IMR-90 (cell line): ENCODE results near the gene TCF4. TPM values are rescaled to one million over a fixed set of nuclear protein-coding genes. Genes with fewer than 3 reads are reported as not detected.

Experiments used
- ATAC-seq: fragments of 200-7000 bp; cut with Tn5 transposase; 2 replicates; pipeline ENCODE4 v1.9.1; 2020; ENCODE audit warnings: low read depth, mild to moderate bottlenecking, moderate library complexity
- BruUV-seq: library from RNA; stranded (reverse); fragments of 400-500 nt; replicated peaks from 2 replicates; lab custom pipeline; 2021; lab: Mats Ljungman, UMichigan
- CTCF ChIA-PET: fragments of 300-600 bp; formaldehyde crosslinking; extraction: SDS; loops from one replicate; lab custom pipeline; 2021; ENCODE audit warnings: antibody characterized with exemption; lab: Yijun Ruan, JAX
- POLR2A ChIA-PET: fragments of 300-600 bp; sonication (Branson Sonifier 250); formaldehyde crosslinking; loops from one replicate; lab custom pipeline; 2022; ENCODE audit warnings: antibody characterized with exemption; ENCODE audit not compliant: unreplicated experiment; lab: Charles Lee
- DNase-seq: peaks from one replicate; pipeline ENCODE4 v3.0.0; 2013
- H2AFZ ChIP-seq: replicated peaks from 2 replicates; pipeline ENCODE3; 2013; ENCODE audit warnings: low read length, mild to moderate bottlenecking; ENCODE audit not compliant: poor library complexity
- H2AK5ac ChIP-seq: 2 replicates; pipeline ENCODE4 v1.6.1; 2013; ENCODE audit warnings: low read depth, low read length, inconsistent platforms
- H2AK9ac ChIP-seq: replicated peaks from 2 replicates; pipeline ENCODE3; 2013; ENCODE audit warnings: mild to moderate bottlenecking, low read depth, low read length, moderate library complexity; ENCODE audit not compliant: poor library complexity
- H2BK120ac ChIP-seq: 2 replicates; pipeline ENCODE4 v1.6.1; 2013; ENCODE audit warnings: low read depth, low read length, inconsistent platforms
- H2BK15ac ChIP-seq: 3 replicates; pipeline ENCODE4 v1.6.1; 2013; ENCODE audit warnings: low read depth, low read length, inconsistent platforms
- H2BK20ac ChIP-seq: 2 replicates; pipeline ENCODE4 v1.6.1; 2013; ENCODE audit warnings: low read depth, mild to moderate bottlenecking, inconsistent platforms, low read length, moderate library complexity
- H2BK5ac ChIP-seq: 2 replicates; pipeline ENCODE4 v1.6.1; 2013; ENCODE audit warnings: mild to moderate bottlenecking, low read depth, low read length, inconsistent platforms; ENCODE audit not compliant: poor library complexity, severe bottlenecking
- H3K14ac ChIP-seq: replicated peaks from 2 replicates; pipeline ENCODE4 v1.6.1; 2013; ENCODE audit warnings: low read depth, low read length, inconsistent platforms
- H3K18ac ChIP-seq: 2 replicates; pipeline ENCODE4 v1.6.1; 2013; ENCODE audit warnings: low read depth, low read length, control low read depth
- H3K23ac ChIP-seq: 2 replicates; pipeline ENCODE4 v1.6.1; 2013; ENCODE audit warnings: low read depth, low read length, inconsistent platforms
- H3K27ac ChIP-seq: 2 replicates; pipeline ENCODE4 v1.5.1; 2013; ENCODE audit warnings: mild to moderate bottlenecking, control low read depth, low read length; ENCODE audit not compliant: insufficient read depth
- H3K27me3 ChIP-seq: 2 replicates; pipeline ENCODE4 v1.6.1; 2013; ENCODE audit warnings: low read length; ENCODE audit not compliant: control insufficient read depth, insufficient read depth
- H3K36me3 ChIP-seq: 2 replicates; pipeline ENCODE4 v1.6.1; 2013; ENCODE audit warnings: low read length, mixed read lengths; ENCODE audit not compliant: control insufficient read depth, insufficient read depth
- H3K4ac ChIP-seq: 2 replicates; pipeline ENCODE4 v1.6.1; 2013; ENCODE audit warnings: low read depth, low read length, inconsistent platforms
- H3K4me1 ChIP-seq: 2 replicates; pipeline ENCODE4 v1.6.1; 2013; ENCODE audit warnings: low read length, mixed read lengths; ENCODE audit not compliant: control insufficient read depth, insufficient read depth
- H3K4me2 ChIP-seq: 2 replicates; pipeline ENCODE4 v1.6.1; 2013; ENCODE audit warnings: low read depth, mild to moderate bottlenecking, control low read depth, low read length, moderate library complexity
- H3K4me3 ChIP-seq: 2 replicates; pipeline ENCODE4 v1.5.1; 2013; ENCODE audit warnings: low read depth, mild to moderate bottlenecking, control low read depth, low read length, moderate library complexity; ENCODE audit not compliant: insufficient read depth
- H3K56ac ChIP-seq: 2 replicates; pipeline ENCODE4 v1.6.1; 2013; ENCODE audit warnings: low read length, inconsistent platforms; ENCODE audit not compliant: insufficient read depth; ENCODE audit errors: extremely low read depth
- H3K79me1 ChIP-seq, 2 experiments: 2 replicates each; pipeline ENCODE4 v1.6.1; 2013; ENCODE audit warnings: low read length in 2 of 2, inconsistent platforms in 1 of 2, low read depth in 1 of 2
- H3K9ac ChIP-seq: 2 replicates; pipeline ENCODE4 v1.6.1; 2013; ENCODE audit warnings: low read depth, low read length, control low read depth
- H3K9me1 ChIP-seq: 2 replicates; pipeline ENCODE4 v1.6.1; 2013; ENCODE audit warnings: low read length, inconsistent platforms; ENCODE audit not compliant: insufficient read depth
- H3K9me3 ChIP-seq: 2 replicates; pipeline ENCODE4 v1.6.1; 2013; ENCODE audit warnings: low read length; ENCODE audit not compliant: control insufficient read depth, insufficient read depth
- H4K20me1 ChIP-seq: 2 replicates; pipeline ENCODE4 v1.6.1; 2013; ENCODE audit warnings: low read length, inconsistent platforms; ENCODE audit not compliant: insufficient read depth
- H4K5ac ChIP-seq: 2 replicates; pipeline ENCODE4 v1.6.1; 2013; ENCODE audit warnings: mild to moderate bottlenecking, low read depth, low read length, control low read depth
- H4K8ac ChIP-seq, 2 experiments: 2 replicates each; pipeline ENCODE4 v1.6.1; 2013; ENCODE audit warnings: low read depth in 2 of 2, low read length in 2 of 2, control low read depth in 1 of 2, inconsistent platforms in 1 of 2
- H4K91ac ChIP-seq: 2 replicates; pipeline ENCODE4 v1.6.1; 2013; ENCODE audit warnings: low read depth, low read length, inconsistent platforms; ENCODE audit not compliant: insufficient read depth
- CEBPB ChIP-seq: IDR thresholded peaks from 2 replicates; pipeline ENCODE4 v1.6.1; 2012; ENCODE audit warnings: low read depth, low read length, improper control_type of control experiment
- CHD1 ChIP-seq: IDR thresholded peaks from 2 replicates; pipeline ENCODE4 v1.6.1; 2012; ENCODE audit warnings: low read depth, low read length, improper control_type of control experiment
- FOS ChIP-seq: fragments of 150-350 bp; IDR thresholded peaks from 2 replicates; pipeline ENCODE4 v1.6.1; 2016; ENCODE audit warnings: low read depth, low read length
- MAFK ChIP-seq: IDR thresholded peaks from 2 replicates; pipeline ENCODE4 v1.6.1; 2012; ENCODE audit warnings: low read depth, low read length, improper control_type of control experiment
- MAZ ChIP-seq: IDR thresholded peaks from 2 replicates; pipeline ENCODE4 v1.6.1; 2012; ENCODE audit warnings: low read depth, mild to moderate bottlenecking, low read length, improper control_type of control experiment, moderate library complexity, borderline replicate concordance
- MXI1 ChIP-seq: IDR thresholded peaks from 2 replicates; pipeline ENCODE4 v1.6.1; 2012; ENCODE audit warnings: low read depth, mild to moderate bottlenecking, low read length, moderate library complexity, borderline replicate concordance
- NFE2L2 ChIP-seq: fragments of 150-350 bp; IDR thresholded peaks from 2 replicates; pipeline ENCODE4 v1.6.1; 2016; ENCODE audit warnings: low read depth, mild to moderate bottlenecking, low read length
- POLR2A ChIP-seq: IDR thresholded peaks from 2 replicates; pipeline ENCODE4 v1.6.1; 2012; ENCODE audit warnings: mild to moderate bottlenecking, low read depth, low read length
- RAD21 ChIP-seq: IDR thresholded peaks from 2 replicates; pipeline ENCODE4 v1.6.1; 2012; ENCODE audit warnings: low read length, improper control_type of control experiment
- RCOR1 ChIP-seq: IDR thresholded peaks from 2 replicates; pipeline ENCODE4 v1.6.1; 2012; ENCODE audit warnings: mild to moderate bottlenecking, low read length, improper control_type of control experiment; ENCODE audit not compliant: insufficient replicate concordance
- RFX5 ChIP-seq: IDR thresholded peaks from 2 replicates; pipeline ENCODE4 v1.8.0; 2012; ENCODE audit warnings: low read depth, mild to moderate bottlenecking, low read length, moderate library complexity
- USF2 ChIP-seq: fragments of 150-350 bp; IDR thresholded peaks from 2 replicates; pipeline ENCODE4 v1.6.1; 2017; ENCODE audit warnings: mild to moderate bottlenecking, antibody characterized with exemption, low read length, low read depth
- WGBS, 2 experiments: methylation state at CpG; one replicate each; pipeline versions ENCODE4 v1.1.5 to v1.1.7; 2013; ENCODE audit warnings: missing lambda C conversion rate in 2 of 2; ENCODE audit not compliant: insufficient read length in 1 of 2; ENCODE audit errors: extremely low coverage in 2 of 2; 5-methylcytosine and 5-hydroxymethylcytosine counted together
- dilution Hi-C: fragments of 300-500 bp; cut with HindIII; formaldehyde crosslinking; loops from one replicate; pipeline ENCODE4 v1.14.3; 2018; ENCODE audit warnings: low sequenced_read_pairs; ENCODE audit not compliant: unreplicated experiment
- in situ Hi-C: fragments of 300-500 bp; cut with MboI; formaldehyde crosslinking; loops from 3 replicates; pipeline ENCODE4 v1.14.3; 2019; ENCODE audit warnings: low sequenced_read_pairs, inconsistent platforms, mixed read lengths
- intact Hi-C: fragments of 100-400 bp; cut with micrococcal nuclease; formaldehyde crosslinking; loops from 2 replicates; pipeline ENCODE4 v1.10.0; 2022
- polyA plus RNA-seq, 3 experiments: library from polyadenylated mRNA; depleted of rRNA; stranded (reverse); fragments of >200 nt; gene quantifications; 2 replicates each; pipeline ENCODE4 v1.2.3, GENCODE V29; 2012; ENCODE audit warnings: low replicate concordance in 1 of 3
- total RNA-seq: library from RNA; depleted of rRNA; stranded (reverse); fragments of >200 nt; gene quantifications from 2 replicates; pipeline ENCODE4 v1.2.3, GENCODE V29; 2012
- TF ChIP-seq, protein P1 (sequence below): fragments of 150-350 bp; IDR thresholded peaks from 2 replicates; pipeline ENCODE4 v1.6.1; 2016; ENCODE audit warnings: low read depth, mild to moderate bottlenecking, low read length, moderate library complexity, borderline replicate concordance

The TCF4 gene
- total and polyA plus RNA-seq, 2 of the 4 experiments (the other 2 are of a cell fraction), result 30.0 to 87.1 TPM

DNA sequence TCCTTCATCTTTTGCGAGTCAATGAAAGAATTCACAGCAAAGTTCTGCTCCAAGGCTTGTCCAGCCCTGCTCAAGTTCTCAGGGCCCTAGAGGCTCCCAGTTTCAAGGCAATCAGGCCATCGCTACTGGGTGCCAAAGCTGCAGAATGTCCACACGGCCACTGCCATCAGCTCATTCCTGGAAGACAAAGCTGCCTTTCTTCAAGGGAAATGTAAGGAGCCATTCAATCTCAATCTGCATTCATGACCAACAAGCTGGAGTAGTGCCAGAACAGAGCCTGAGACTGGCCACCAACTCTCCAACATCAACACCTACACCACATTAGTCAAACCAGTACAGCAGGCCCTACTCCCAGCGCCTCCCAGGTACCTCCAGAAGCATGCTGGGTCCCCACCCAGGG, 202.2 kb downstream of the TCF4 start (continued):
- no peak for TF ChIP-seq MXI1
- no peak for TF ChIP-seq FOS
- no peak for TF ChIP-seq NFE2L2
- no peak for TF ChIP-seq CEBPB
- no peak for TF ChIP-seq POLR2A

DNA sequence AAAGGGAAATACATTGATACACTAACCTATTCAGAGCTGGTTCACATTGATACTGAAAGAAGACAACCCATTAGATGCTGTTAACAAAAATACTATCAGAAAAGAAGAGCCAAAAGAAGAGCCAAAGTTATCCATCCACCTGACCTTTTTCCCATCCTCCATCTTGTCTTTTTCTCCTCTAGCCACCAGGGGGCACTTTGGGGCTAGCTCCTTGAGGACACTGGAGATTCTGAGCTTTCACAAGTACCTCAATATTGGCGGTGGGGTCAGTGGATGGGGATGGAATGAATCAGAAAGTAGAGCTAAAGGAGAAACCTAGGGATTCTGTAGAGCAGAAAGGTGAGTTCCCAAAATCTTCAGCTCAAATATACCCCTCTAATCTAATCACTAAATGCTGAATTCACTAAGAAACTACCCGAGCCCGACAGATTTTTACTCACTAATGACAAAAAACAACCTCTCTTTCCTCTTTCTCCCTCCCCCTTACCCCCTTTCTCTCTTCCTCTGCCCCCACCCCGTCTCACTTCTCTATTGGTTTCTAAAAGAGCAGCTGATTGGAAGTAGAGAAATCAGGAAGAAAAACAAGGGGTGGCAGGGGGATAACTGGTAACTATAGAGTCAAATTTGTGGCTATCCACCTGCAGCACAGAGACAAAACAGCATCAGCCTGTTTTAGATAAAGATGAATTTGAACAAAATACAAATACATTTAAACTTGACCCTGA, 203.3 kb downstream of the TCF4 start:
- ChIA-PET CTCF (interaction anchor here (0.6 to 1.2 kb wide), 8 partner anchors 9 to 408 kb away, joined by 3 to 7 read pairs (median 3); no protein-coding TSS in a partner anchor), POLR2A (no interaction called here)
- WGBS, 2 experiments, result no CpG with 5 or more reads among the region's 4 CpGs
- Histone ChIP-seq H3K27ac (no peak overlapping the region), H3K23ac (no peak overlapping the region), H4K91ac (no peak overlapping the region), H4K5ac (no peak overlapping the region), H3K79me1 (peaks cover 42 to 89% of the 10 kb centered on the region in 2 experiments), H3K18ac (no peak overlapping the region), H2BK20ac (no peak overlapping the region), H3K9ac (no peak overlapping the region), H3K9me3 (peaks cover 2% of the 10 kb centered on the region; the same call in 1 of the 2 replicates), H2BK15ac (no peak overlapping the region), H3K27me3 (no peaks in the 10 kb centered on the region), H4K20me1 (peaks cover 14% of the 10 kb centered on the region; the same call in 1 of the 2 replicates), H2BK120ac (no peak overlapping the region), H2AFZ (no peak overlapping the region), H3K4me3 (no peak overlapping the region), H3K4me1 (peaks cover 2% of the 10 kb centered on the region; the same call in 1 of the 2 replicates), H3K14ac (no peak overlapping the region), H3K9me1 (0 out of 2 replicates have a peak, but pooled peaks cover 6% of the 10 kb centered on the region), H4K8ac (no peak overlapping the region), H3K56ac (no peak overlapping the region), H3K36me3 (peaks cover 7% of the 10 kb centered on the region), H2AK9ac (no peak overlapping the region), H3K4ac (no peak overlapping the region), H2AK5ac (no peak overlapping the region), H3K4me2 (no peak overlapping the region), H2BK5ac (no peak overlapping the region)
- dilution Hi-C loops (no loop called here), in situ Hi-C loops (no loop called here), intact Hi-C loops (no loop called here)
- ATAC-seq (no peak), DNase-seq (peak; percentile 48)
- BruUV-seq, result no TSS peak
- TF ChIP-seq, protein P1, sequence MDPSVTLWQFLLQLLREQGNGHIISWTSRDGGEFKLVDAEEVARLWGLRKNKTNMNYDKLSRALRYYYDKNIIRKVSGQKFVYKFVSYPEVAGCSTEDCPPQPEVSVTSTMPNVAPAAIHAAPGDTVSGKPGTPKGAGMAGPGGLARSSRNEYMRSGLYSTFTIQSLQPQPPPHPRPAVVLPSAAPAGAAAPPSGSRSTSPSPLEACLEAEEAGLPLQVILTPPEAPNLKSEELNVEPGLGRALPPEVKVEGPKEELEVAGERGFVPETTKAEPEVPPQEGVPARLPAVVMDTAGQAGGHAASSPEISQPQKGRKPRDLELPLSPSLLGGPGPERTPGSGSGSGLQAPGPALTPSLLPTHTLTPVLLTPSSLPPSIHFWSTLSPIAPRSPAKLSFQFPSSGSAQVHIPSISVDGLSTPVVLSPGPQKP, result no peak
- TF ChIP-seq MAZ (no peak), RFX5 (no peak), MXI1 (no peak), CEBPB (no peak), RAD21 (peak; percentile 80), RCOR1 (no peak), MAFK (no peak), FOS (no peak), USF2 (no peak), CHD1 (no peak)
